SK-N-SH (cell line): Measurements from ENCODE around the gene IQSEC2. TPM values are rescaled to one million over a fixed set of nuclear protein-coding genes. Genes with fewer than 3 reads are reported as not detected.

Source experiments
- CTCF ChIA-PET: fragments of 300-600, 350-600 bp; formaldehyde crosslinking; extraction: SDS; loops from one replicate; lab custom pipeline; 2021; lab: Yijun Ruan, JAX
- POLR2A ChIA-PET: fragments of 350-600 bp; sonication (Branson Sonifier 250); formaldehyde crosslinking; extraction: SDS; loops from one replicate; lab custom pipeline; 2020; ENCODE audit warnings: antibody characterized with exemption, inconsistent platforms; lab: Yijun Ruan, JAX
- DNase-seq: peaks from one replicate; pipeline ENCODE4 v3.0.0; 2012
- H2AFZ ChIP-seq: fragments of 200-600 bp; sonication (generic); 2 replicates; pipeline ENCODE4 v1.8.1; 2016; ENCODE audit warnings: antibody characterized with exemption, mild to moderate bottlenecking, low read depth
- H3F3A ChIP-seq: fragments of 200-600 bp; sonication (generic); replicated peaks from 2 replicates; pipeline ENCODE3; 2016; ENCODE audit warnings: antibody characterized with exemption, mild to moderate bottlenecking; ENCODE audit not compliant: insufficient read depth
- H3K27ac ChIP-seq, 2 experiments: fragments of 200-500 bp in 1 of 2; fragments of 200-600 bp in 1 of 2; sonication (Bioruptor generic) in 1 of 2; sonication (generic), shearing (Covaris generic) in 1 of 2; 2 replicates each; pipeline versions ENCODE4 v1.5.1 to v1.6.1; 2014 to 2016; ENCODE audit warnings: low read depth in 2 of 2, inconsistent platforms in 1 of 2, low read length in 1 of 2, mild to moderate bottlenecking in 1 of 2, mixed read lengths in 1 of 2
- H3K27me3 ChIP-seq: fragments of 200-600 bp; sonication (generic), shearing (Covaris generic); 2 replicates; pipeline ENCODE4 v1.6.1; 2016; ENCODE audit warnings: mixed run types; ENCODE audit not compliant: insufficient read depth
- H3K36me3 ChIP-seq, 2 experiments: fragments of 200-500 bp in 1 of 2; fragments of 200-600 bp in 1 of 2; sonication (Bioruptor generic) in 1 of 2; sonication (generic) in 1 of 2; replicated peaks in 1 of 2; 2 replicates each; pipeline versions ENCODE3 to v1.5.1; 2014 to 2016; ENCODE audit warnings: low read length in 1 of 2, mild to moderate bottlenecking in 1 of 2; ENCODE audit not compliant: insufficient read depth in 2 of 2, control insufficient read depth in 1 of 2
- H3K4me1 ChIP-seq, 2 experiments: fragments of 200-500 bp in 1 of 2; fragments of 200-600 bp in 1 of 2; sonication (Bioruptor generic) in 1 of 2; sonication (generic), shearing (Covaris generic) in 1 of 2; 2 replicates each; pipeline versions ENCODE4 v1.5.1 to v1.6.1; 2014 to 2016; ENCODE audit warnings: low read depth in 1 of 2, low read length in 1 of 2, mixed run types in 1 of 2; ENCODE audit not compliant: insufficient read depth in 2 of 2, control insufficient read depth in 1 of 2
- H3K4me2 ChIP-seq: fragments of 200-600 bp; sonication (generic), shearing (Covaris generic); 2 replicates; pipeline ENCODE4 v1.6.1; 2017; ENCODE audit warnings: mixed run types
- H3K4me3 ChIP-seq, 2 experiments: fragments of 200-500 bp in 1 of 2; fragments of 200-600 bp in 1 of 2; sonication (Bioruptor generic) in 1 of 2; sonication (generic), shearing (Covaris generic) in 1 of 2; 2 replicates each; pipeline versions ENCODE4 v1.5.1 to v1.8.1; 2014 to 2016; ENCODE audit warnings: low read depth in 2 of 2, inconsistent platforms in 1 of 2, low read length in 1 of 2, mild to moderate bottlenecking in 1 of 2, mixed read lengths in 1 of 2, moderate library complexity in 1 of 2
- H3K79me2 ChIP-seq: fragments of 200-600 bp; sonication (generic); 2 replicates; pipeline ENCODE4 v1.8.1; 2017; ENCODE audit warnings: mild to moderate bottlenecking; ENCODE audit not compliant: insufficient read depth
- H3K9ac ChIP-seq: fragments of 200-600 bp; sonication (generic); 2 replicates; pipeline ENCODE4 v1.6.1; 2017; ENCODE audit warnings: mixed run types
- H3K9me2 ChIP-seq: fragments of 200-600 bp; sonication (generic); 2 replicates; pipeline ENCODE4 v1.6.1; 2017; ENCODE audit warnings: mixed run types
- H3K9me3 ChIP-seq: fragments of 200-600 bp; sonication (generic); 2 replicates; pipeline ENCODE4 v1.6.1; 2017; ENCODE audit warnings: mixed run types, mild to moderate bottlenecking, moderate library complexity
- H4K20me1 ChIP-seq: fragments of 200-600 bp; sonication (generic); 2 replicates; pipeline ENCODE4 v1.6.1; 2017; ENCODE audit warnings: mild to moderate bottlenecking, mixed run types; ENCODE audit not compliant: insufficient read depth
- CHD2 ChIP-seq: fragments of 150-350 bp; IDR thresholded peaks from 2 replicates; pipeline ENCODE4 v1.6.1; 2018; ENCODE audit warnings: low read length; ENCODE audit not compliant: partially characterized antibody
- EP300 ChIP-seq, 2 experiments: IDR thresholded peaks; 2 replicates each; pipeline versions ENCODE4 v1.4.0 to v1.6.1; 2012; ENCODE audit warnings: borderline replicate concordance in 1 of 2, low read depth in 1 of 2, low read length in 1 of 2
- FOSL2 ChIP-seq: IDR thresholded peaks from 2 replicates; pipeline ENCODE4 v1.4.0; 2012; ENCODE audit warnings: low read depth, mild to moderate bottlenecking, moderate library complexity, borderline replicate concordance
- JUND ChIP-seq: IDR thresholded peaks from 2 replicates; pipeline ENCODE4 v1.4.0; 2012
- MEF2A ChIP-seq: IDR thresholded peaks from 2 replicates; pipeline ENCODE4 v1.4.0; 2012; ENCODE audit warnings: low read depth, borderline replicate concordance
- NFIC ChIP-seq: IDR thresholded peaks from 2 replicates; pipeline ENCODE4 v1.4.0; 2012; ENCODE audit warnings: borderline replicate concordance
- NRF1 ChIP-seq: IDR thresholded peaks from 2 replicates; pipeline ENCODE4 v1.6.1; 2012; ENCODE audit warnings: low read depth, mild to moderate bottlenecking, low read length
- POLR2AphosphoS5 ChIP-seq: IDR thresholded peaks from 2 replicates; pipeline ENCODE4 v1.6.1; 2012; ENCODE audit warnings: low read depth, low read length
- RCOR1 ChIP-seq: fragments of 150-350 bp; IDR thresholded peaks from 2 replicates; pipeline ENCODE4 v1.6.1; 2017; ENCODE audit warnings: antibody characterized with exemption, low read length
- RXRA ChIP-seq: IDR thresholded peaks from 2 replicates; pipeline ENCODE4 v1.4.0; 2012; ENCODE audit warnings: low read depth, mild to moderate bottlenecking, borderline replicate concordance
- TEAD4 ChIP-seq: IDR thresholded peaks from 2 replicates; pipeline ENCODE4 v1.4.0; 2012; ENCODE audit warnings: mild to moderate bottlenecking, borderline replicate concordance; ENCODE audit not compliant: insufficient read depth
- WGBS: methylation state at CpG from one replicate; pipeline ENCODE4 v1.1.6; 2017; ENCODE audit warnings: low lambda C conversion rate; 5-methylcytosine and 5-hydroxymethylcytosine counted together
- polyA plus RNA-seq, 3 experiments: library from polyadenylated mRNA; depleted of rRNA; stranded (reverse); fragments of >200 nt; gene quantifications; 2 replicates each; pipeline ENCODE4 v1.2.3, GENCODE V29; 2012
- TF ChIP-seq, protein P1 (sequence below): fragments of 150-350 bp; IDR thresholded peaks from 2 replicates; pipeline ENCODE4 v1.6.1; 2016; ENCODE audit warnings: mild to moderate bottlenecking, low read depth, low read length
- TF ChIP-seq, protein P2 (sequence below): IDR thresholded peaks from 2 replicates; pipeline ENCODE4 v1.4.0; 2012; ENCODE audit warnings: low read depth, borderline replicate concordance
- TF ChIP-seq, protein P3 (sequence below): IDR thresholded peaks from 2 replicates; pipeline ENCODE4 v1.4.0; 2012; ENCODE audit warnings: low read depth, borderline replicate concordance
- TF ChIP-seq, protein P4 (sequence below): IDR thresholded peaks from 2 replicates; pipeline ENCODE4 v1.4.0; 2012; ENCODE audit warnings: low read depth
- TF ChIP-seq, protein P5 (sequence below): fragments of 200-600 bp; sonication (generic); IDR thresholded peaks from 2 replicates; pipeline ENCODE4 v1.6.1; 2017; ENCODE audit warnings: antibody characterized with exemption, mild to moderate bottlenecking, moderate library complexity

IQSEC2 gene
- polyA plus RNA-seq, 1 of the 3 experiments (the other 2 are of a cell fraction), result 24.7 TPM

DNA sequence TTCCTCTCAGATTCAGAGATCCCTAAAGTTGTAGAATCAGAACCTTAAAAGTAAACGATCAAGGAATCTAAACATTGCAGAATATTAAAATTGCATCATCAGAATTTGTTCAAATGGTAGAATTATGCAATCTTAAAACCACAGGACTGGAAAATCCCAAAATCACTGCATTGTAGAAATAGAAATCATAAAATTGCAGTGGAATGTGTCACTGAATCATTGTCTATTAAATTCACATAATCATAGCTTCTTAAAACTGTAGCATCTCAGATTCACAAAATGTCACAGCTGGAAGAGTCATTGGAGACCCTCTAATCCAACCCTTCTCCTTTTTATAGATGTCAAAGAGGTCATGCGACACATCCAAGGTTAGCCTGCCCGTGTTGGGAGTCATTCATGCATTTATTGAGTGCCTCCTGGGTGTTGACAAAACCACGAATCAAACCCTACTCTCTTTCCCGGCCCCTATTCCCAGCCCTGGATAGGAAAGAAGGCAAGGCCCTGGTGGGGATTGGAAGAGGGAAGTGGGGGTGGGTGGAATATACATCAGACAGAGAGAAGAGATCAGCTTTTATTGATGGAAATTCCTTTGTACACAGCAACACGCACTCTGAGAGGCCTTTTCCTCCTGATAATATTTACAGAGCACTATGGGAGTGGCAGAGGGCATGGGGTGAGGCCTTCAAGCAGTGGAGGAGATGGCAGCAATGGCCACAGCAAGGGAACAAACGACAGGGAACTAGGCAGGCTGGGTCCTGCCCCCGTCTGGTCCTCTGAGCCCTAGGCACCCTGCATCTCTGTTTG lies 15.4 kb downstream of the IQSEC2 start:
- Histone ChIP-seq H3K9ac (no peak overlapping the region), H3F3A (no peaks in the 10 kb centered on the region), H3K9me2 (no peaks in the 10 kb centered on the region), H2AFZ (no peak overlapping the region), H4K20me1 (no peaks in the 10 kb centered on the region; the same call in 1 of the 2 replicates), H3K27ac (peak overlapping the region in 1 of 2 experiments; percentile 29; a peak in 1 of 4 replicates), H3K79me2 (peaks cover 6% of the 10 kb centered on the region; the same call in 1 of the 2 replicates), H3K4me2 (no peak overlapping the region), H3K4me1 (peaks cover 0 to 8% of the 10 kb centered on the region in 2 experiments; a peak in 3 of 4 replicates), H3K9me3 (no peaks in the 10 kb centered on the region), H3K36me3 (peaks cover 0 to 2% of the 10 kb centered on the region in 2 experiments), H3K27me3 (no peaks in the 10 kb centered on the region; the same call in 1 of the 2 replicates), H3K4me3 (no peak overlapping the region)
- CTCF ChIA-PET, result interaction anchor here (0.7 to 2.0 kb wide), 4 partner anchors 16 to 63 kb away, joined by 3 to 12 read pairs (median 3); no protein-coding TSS in a partner anchor
- no peak for DNase-seq
- WGBS, result 34% methylated on average over 7 of the region's 8 CpGs
- POLR2A ChIA-PET, result no interaction called here
- TF ChIP-seq, protein P1, sequence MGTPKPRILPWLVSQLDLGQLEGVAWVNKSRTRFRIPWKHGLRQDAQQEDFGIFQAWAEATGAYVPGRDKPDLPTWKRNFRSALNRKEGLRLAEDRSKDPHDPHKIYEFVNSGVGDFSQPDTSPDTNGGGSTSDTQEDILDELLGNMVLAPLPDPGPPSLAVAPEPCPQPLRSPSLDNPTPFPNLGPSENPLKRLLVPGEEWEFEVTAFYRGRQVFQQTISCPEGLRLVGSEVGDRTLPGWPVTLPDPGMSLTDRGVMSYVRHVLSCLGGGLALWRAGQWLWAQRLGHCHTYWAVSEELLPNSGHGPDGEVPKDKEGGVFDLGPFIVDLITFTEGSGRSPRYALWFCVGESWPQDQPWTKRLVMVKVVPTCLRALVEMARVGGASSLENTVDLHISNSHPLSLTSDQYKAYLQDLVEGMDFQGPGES, result no peak
- TF ChIP-seq FOSL2 (no peak), RXRA (no peak), MEF2A (no peak), RCOR1 (no peak)
- TF ChIP-seq, protein P2, sequence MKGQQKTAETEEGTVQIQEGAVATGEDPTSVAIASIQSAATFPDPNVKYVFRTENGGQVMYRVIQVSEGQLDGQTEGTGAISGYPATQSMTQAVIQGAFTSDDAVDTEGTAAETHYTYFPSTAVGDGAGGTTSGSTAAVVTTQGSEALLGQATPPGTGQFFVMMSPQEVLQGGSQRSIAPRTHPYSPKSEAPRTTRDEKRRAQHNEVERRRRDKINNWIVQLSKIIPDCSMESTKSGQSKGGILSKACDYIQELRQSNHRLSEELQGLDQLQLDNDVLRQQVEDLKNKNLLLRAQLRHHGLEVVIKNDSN, result no peak
- TF ChIP-seq, protein P3, sequence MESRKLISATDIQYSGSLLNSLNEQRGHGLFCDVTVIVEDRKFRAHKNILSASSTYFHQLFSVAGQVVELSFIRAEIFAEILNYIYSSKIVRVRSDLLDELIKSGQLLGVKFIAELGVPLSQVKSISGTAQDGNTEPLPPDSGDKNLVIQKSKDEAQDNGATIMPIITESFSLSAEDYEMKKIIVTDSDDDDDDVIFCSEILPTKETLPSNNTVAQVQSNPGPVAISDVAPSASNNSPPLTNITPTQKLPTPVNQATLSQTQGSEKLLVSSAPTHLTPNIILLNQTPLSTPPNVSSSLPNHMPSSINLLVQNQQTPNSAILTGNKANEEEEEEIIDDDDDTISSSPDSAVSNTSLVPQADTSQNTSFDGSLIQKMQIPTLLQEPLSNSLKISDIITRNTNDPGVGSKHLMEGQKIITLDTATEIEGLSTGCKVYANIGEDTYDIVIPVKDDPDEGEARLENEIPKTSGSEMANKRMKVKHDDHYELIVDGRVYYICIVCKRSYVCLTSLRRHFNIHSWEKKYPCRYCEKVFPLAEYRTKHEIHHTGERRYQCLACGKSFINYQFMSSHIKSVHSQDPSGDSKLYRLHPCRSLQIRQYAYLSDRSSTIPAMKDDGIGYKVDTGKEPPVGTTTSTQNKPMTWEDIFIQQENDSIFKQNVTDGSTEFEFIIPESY, result no peak
- TF ChIP-seq, protein P4, sequence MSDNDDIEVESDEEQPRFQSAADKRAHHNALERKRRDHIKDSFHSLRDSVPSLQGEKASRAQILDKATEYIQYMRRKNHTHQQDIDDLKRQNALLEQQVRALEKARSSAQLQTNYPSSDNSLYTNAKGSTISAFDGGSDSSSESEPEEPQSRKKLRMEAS, result no peak
- TF ChIP-seq, all 33 proteins: peak for 0

DNA sequence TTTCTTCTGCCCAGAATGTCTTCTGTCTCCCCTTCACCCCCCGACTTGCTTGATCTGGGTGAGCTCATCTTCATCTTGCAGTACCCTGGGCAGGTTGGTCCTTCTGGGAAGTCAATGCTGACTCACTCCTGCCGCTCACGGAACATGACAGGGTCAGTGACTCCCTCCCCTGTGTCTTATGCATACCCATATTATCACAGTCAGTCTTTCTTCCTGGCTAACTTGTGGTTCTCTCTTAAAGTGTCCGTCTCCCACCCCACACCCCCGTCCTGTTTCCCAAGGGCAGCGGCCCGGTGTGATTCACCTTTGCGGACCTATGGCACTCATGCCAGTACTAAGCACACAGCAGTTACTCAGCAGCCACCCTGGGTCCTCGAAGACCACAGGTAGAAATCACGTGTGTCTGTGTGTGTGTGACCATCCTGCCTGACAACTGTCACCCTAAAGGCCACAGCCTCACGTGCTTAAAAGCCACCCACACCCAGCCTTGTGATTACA lies 17.7 kb downstream of the IQSEC2 start:
- H3K9me2 ChIP-seq, result no peaks in the 10 kb centered on the region
- no peak overlapping the region for H3K4me3 ChIP-seq
- 15% methylated on average over 11 of the region's 11 CpGs for WGBS
- ChIA-PET POLR2A (no interaction called here), CTCF (no interaction called here)
- H3K9ac ChIP-seq, result no peak overlapping the region
- peak overlapping the region; percentile 60 for H3K4me2 ChIP-seq
- no peaks in the 10 kb centered on the region for H4K20me1 ChIP-seq
- H2AFZ ChIP-seq, result no peak overlapping the region
- no peaks in the 10 kb centered on the region for H3F3A ChIP-seq
- H3K9me3 ChIP-seq, result no peaks in the 10 kb centered on the region
- H3K27me3 ChIP-seq, result no peaks in the 10 kb centered on the region; the same call in 1 of the 2 replicates
- peaks cover 0 to 2% of the 10 kb centered on the region in 2 experiments for H3K36me3 ChIP-seq
- peaks cover 0 to 8% of the 10 kb centered on the region in 2 experiments; a peak in 3 of 4 replicates for H3K4me1 ChIP-seq
- H3K27ac ChIP-seq, result peak overlapping the region in 1 of 2 experiments; percentile 62; a peak in 2 of 4 replicates
- peaks cover 6% of the 10 kb centered on the region; the same call in 1 of the 2 replicates for H3K79me2 ChIP-seq
- no peak for DNase-seq
- peak; percentile 15; the same call in 1 of the 2 replicates for TF ChIP-seq POLR2AphosphoS5
- TF ChIP-seq NRF1, result no peak
- TF ChIP-seq, protein P5, sequence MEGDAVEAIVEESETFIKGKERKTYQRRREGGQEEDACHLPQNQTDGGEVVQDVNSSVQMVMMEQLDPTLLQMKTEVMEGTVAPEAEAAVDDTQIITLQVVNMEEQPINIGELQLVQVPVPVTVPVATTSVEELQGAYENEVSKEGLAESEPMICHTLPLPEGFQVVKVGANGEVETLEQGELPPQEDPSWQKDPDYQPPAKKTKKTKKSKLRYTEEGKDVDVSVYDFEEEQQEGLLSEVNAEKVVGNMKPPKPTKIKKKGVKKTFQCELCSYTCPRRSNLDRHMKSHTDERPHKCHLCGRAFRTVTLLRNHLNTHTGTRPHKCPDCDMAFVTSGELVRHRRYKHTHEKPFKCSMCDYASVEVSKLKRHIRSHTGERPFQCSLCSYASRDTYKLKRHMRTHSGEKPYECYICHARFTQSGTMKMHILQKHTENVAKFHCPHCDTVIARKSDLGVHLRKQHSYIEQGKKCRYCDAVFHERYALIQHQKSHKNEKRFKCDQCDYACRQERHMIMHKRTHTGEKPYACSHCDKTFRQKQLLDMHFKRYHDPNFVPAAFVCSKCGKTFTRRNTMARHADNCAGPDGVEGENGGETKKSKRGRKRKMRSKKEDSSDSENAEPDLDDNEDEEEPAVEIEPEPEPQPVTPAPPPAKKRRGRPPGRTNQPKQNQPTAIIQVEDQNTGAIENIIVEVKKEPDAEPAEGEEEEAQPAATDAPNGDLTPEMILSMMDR, result no peak
- peak; percentile 22; the same call in 1 of the 2 replicates for TF ChIP-seq NFIC
- TF ChIP-seq JUND, result peak; percentile 77
- TF ChIP-seq, protein P1, result no peak
- TF ChIP-seq TEAD4, result no peak
- no peak for TF ChIP-seq CHD2
- peak in 1 of 2 experiments; percentile 62; a peak in 1 of 4 replicates for TF ChIP-seq EP300 (IDR thresholded peaks at IDR 0.05; ENCODE audit: borderline replicate concordance in 1 of 2, low read depth in 1 of 2, low read length in 1 of 2)
